GM23338 (cell line): ENCODE data around the gene SLC6A3.

Source experiments
- CTCF ChIP-seq, 2 experiments: fragments of 200-600 bp in 1 of 2; sonication (generic) in 1 of 2; conservative IDR thresholded peaks; 2 replicates each; pipeline versions ENCODE4 v1.5.1 to v1.6.1; 2016 to 2017; ENCODE audit warnings: antibody characterized with exemption in 2 of 2, low read depth in 2 of 2, mild to moderate bottlenecking in 2 of 2, moderate library complexity in 1 of 2
- EZH2phosphoT487 ChIP-seq: fragments of 200-600 bp; sonication (generic); IDR thresholded peaks from one replicate; pipeline ENCODE4 v1.8.1; 2018; ENCODE audit warnings: antibody characterized with exemption; ENCODE audit not compliant: unreplicated experiment
- ZNF331 ChIP-seq: fragments of 250-450 bp; sonication (Bioruptor Pico); IDR thresholded peaks from 2 replicates; pipeline ENCODE4 v1.5.0; 2020; ENCODE audit warnings: low read depth, mild to moderate bottlenecking, moderate library complexity

DNA sequence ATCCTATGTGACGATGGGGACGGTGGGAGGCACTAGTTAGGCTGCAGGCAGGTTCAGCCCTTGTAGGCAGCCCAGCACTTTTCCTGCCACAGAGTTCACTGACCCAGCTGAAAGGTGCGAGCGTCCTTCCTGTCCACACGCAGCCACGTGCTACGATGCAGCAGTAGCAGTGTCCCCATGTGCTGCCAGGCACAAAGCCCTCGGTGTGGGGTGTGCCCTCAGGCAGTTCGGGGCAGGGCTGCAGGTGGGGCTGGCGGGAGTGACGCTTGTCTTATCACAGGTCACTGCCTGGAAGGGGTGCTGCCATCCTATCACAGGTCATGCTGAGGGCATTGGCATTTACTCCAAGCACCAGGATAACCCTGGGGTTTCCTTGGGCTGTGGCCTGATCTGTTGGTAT lies 53.5 kb downstream of the SLC6A3 start:
- TF ChIP-seq CTCF (conservative IDR thresholded peaks at IDR 0.05; ENCODE audit: low read depth in 2 of 2) (no peak), ZNF331 (CRISPR knock-in tag) (no peak), EZH2phosphoT487 (no peak)
